Measurements from ENCODE around the gene DIP2C.
"Not testable (repeated sequence)": the region's sequence is repeated elsewhere in the genome, so short reads cannot be mapped to it uniquely, and the experiment has no call there.

Gene DIP2C

DNA sequence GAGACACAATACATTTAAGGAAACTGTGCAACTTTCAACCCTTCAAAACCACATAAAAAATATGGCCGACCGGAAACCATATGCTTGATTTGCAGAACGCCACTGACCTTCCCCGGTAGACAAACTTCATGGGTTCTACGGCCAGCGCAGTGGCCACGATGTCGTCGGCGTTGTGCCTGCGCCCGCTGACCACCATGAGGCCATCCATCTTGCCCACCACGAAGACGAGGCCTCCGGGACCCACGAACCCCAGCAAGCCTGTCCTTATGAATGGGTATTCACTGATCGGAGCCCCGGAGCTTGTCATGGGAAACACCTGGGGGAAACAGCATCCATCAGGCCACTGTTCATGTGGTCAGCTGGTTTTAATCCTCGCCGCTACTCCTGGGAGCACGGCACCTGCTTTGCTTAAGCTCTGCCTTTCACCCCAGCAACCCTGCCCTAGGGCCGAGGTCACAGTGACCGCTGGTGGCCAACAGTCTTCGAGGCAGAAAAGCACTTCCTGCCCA lies 325.1 kb downstream of the DIP2C start:
- DNase-seq = no peak

- DNase-seq = no peak
These were observed 326.3 kb downstream of the DIP2C start for GRCh38 chr10:363152-363551.

GRCh38 chr10:361203-362081 lies 328.0 kb downstream of the DIP2C start:
- no peak for DNase-seq

DNA sequence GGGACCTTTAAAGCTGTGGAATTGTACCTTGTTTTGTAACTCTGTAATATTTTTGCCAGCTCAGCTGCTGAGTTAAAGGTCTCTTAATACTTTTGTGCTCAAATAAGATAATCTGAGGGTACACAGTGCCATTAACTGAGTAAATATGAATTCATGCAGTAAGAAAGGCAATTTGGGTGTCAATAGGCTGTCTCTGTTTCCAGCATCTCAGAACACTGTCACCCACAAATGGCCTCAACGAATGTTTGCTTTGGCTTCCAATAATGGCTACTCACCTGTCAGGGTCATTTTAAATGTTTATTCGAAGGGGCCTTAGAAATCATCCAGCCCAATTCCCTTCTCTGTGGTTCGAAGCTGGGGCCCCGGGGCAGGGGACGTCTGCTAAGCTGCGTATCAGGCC lies 328.8 kb downstream of the DIP2C start:
- DNase-seq = no peak

GRCh38 chr10:359762-360161 lies 329.7 kb downstream of the DIP2C start:
- no peak for DNase-seq

GRCh38 chr10:359093-359492 lies 330.4 kb downstream of the DIP2C start:
- DNase-seq = no peak

- no peak for DNase-seq
These were observed 332.1 kb downstream of the DIP2C start for GRCh38 chr10:357201-357950.

DNA sequence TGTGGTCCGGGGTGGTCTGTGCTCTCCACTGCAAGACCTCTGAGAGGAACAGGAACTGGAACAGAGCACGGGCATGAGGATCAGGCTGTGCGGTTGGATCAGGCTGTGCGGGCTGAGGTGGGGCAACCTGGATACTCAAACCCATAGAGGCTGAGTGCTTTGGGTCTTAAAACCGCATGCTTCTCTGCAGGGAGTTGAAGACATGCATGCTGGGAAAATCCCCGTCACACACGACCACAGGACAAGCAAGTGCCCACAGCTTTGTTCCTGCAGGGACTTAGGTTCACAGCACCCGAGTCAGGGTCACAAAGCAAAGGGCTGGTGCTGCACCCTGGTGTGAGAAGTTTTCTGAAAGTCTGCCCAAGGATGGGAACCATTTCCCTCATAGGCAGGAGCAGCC lies 333.0 kb downstream of the DIP2C start:
- DNase-seq = no peak

DNA sequence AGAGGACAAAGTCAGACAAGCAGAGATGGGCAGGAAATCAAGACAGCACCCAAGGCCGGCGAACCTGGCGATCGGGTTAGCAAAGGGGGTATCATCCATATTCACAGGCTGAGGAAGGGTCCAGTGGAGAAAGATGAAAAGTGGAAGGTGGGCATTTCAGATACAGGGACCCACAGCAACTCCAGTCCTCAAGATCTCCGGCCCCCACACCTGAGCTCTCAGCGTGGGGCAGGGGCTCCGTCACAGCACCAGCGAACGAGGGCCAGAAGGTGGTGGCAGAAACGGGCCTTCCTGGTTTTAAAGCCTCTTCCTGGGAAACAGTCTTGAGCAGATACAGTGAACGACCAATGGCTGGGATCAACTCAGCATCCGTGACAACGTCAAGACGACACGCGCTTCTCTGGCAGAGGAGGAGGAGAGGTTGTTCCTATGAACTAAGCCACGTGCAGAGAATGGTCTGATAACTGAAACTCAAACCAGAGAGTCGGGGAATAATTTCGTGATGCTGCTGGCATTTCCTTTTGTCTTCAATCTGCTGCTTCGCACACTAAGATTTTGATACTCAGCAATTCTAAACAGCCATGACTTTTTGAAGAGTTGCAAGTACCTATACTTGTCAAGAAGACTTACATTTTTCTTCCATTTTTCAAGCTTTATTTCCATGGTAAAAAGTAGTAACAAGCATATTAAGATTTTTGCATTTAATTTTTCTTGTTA lies 334.4 kb downstream of the DIP2C start:
- DNase-seq = no peak

- no peak for DNase-seq
These were observed 336.8 kb downstream of the DIP2C start for GRCh38 chr10:352476-353235.

DNA sequence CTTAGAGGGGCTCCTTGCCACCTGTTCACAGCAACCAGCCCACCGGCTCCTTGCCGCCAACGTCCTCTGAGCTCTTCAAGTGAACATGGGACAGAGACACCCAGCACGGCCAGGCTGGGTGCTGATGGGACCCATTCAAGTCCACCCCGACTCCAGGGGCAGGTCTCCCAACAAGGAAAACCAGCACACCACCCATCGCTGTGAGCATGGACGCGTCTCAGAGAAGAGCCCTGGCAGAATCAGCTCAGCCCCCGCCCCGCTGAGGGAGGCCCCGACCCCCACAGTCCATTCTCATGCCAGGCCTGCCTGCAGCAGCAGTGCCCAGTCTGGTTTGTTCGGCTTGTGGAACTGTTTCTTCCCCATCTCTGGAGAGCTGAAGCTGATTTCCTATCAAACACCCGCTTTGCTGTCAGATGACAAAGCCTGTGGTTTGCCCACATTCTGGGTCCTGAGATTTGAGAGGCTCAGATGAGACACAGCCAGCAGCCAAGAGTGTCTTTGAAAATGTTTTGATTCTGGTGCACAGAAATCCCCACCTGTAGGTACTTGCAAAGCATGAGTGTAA lies 337.6 kb downstream of the DIP2C start:
- DNase-seq = no peak

- no peak for DNase-seq
These were observed 338.4 kb downstream of the DIP2C start for GRCh38 chr10:350981-351501.

GRCh38 chr10:349081-349480 lies 340.4 kb downstream of the DIP2C start:
- no peak for DNase-seq

- DNase-seq = no peak
These were observed 341.0 kb downstream of the DIP2C start for GRCh38 chr10:348456-348855.

GRCh38 chr10:347774-348173 lies 341.7 kb downstream of the DIP2C start:
- not testable (repeated sequence) for DNase-seq

- not testable (repeated sequence) for DNase-seq
These were observed 342.3 kb downstream of the DIP2C start for GRCh38 chr10:347190-347589.

GRCh38 chr10:344582-345200 lies 344.8 kb downstream of the DIP2C start:
- DNase-seq = no peak

DNA sequence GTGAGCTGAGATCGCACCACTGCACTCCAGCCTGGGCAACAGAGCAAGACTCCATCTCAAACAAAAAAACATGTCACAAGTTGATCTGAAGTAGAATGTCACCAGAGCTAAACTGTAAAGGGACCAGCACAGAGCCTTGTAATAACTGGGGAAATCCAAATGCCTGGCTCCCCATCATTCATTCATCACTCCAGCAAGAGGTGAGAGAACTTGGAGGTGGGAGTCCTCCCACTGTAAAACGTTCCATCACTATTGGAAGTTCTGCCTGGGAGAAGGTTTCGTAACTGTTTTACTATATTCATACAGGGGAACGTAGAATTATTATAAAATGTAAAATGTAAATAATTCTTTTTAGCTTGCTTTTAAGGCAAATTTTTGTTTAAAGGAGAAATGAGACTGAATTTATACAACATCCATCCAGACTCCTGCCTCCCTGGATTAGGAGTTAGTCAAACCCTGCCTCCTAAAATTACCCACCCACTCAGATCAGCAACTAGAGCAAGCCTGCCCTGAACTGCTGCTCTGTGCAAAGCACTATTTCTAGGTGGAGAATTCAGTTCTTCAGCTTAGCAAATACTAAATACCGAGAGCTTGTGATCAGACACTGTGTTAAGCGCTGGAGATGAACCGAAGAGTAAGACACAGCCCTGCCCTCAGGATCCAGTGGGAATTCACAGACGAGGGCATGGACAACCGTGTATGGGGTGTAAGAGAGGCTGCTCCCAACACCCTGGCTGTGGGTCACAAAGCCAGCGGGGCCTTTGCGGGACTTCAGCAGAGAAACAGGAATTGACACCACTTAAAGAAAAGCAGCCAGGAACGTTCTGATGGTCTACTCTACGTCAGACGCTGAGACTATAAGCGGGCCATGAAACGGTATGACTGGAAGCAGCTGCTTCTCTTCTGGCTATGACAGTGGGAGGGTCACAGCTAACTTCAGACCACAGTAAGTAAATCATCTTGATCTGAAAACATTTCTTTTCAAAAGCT lies 345.9 kb downstream of the DIP2C start:
- DNase-seq = no peak

GRCh38 chr10:341081-341740 lies 348.3 kb downstream of the DIP2C start:
- no peak for DNase-seq

DNA sequence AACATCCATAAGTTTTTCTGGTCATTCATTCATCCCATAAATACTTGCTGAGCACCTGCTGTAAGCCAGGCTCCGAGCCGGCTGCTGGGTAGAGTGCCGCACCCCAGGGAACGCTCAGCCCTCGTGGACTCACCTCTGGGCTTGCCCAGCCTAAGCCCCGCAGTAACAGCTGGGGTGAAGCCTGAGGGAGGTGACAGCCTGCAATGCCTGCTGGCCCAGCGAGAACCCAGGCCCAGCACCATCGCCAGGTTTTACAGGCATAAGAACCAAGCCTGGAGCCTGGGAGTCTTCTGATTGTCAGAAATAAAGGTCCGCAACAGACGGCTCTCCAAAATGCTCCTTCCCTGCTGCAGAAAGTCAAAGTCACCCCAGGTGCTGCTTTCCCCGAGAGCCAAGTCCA lies 348.8 kb downstream of the DIP2C start:
- DNase-seq = no peak
